Endodermal cell (in vitro differentiated cells): Measurements from ENCODE around the gene POM121C. TPM values are rescaled to one million over a fixed set of nuclear protein-coding genes. Genes with fewer than 3 reads are reported as not detected.
"Not testable (repeated sequence)": the region's sequence is repeated elsewhere in the genome, so short reads cannot be mapped to it uniquely, and the experiment has no call there.

Source experiments
- DNase-seq: peaks from one replicate; pipeline ENCODE4 v3.0.0-alpha.2; 2017
- H3K27ac ChIP-seq: 2 replicates; pipeline ENCODE4 v1.5.1; 2013; ENCODE audit warnings: mild to moderate bottlenecking, low read depth, low read length, moderate library complexity
- H3K27me3 ChIP-seq: 2 replicates; pipeline ENCODE4 v1.6.1; 2013; ENCODE audit warnings: mild to moderate bottlenecking, low read length, moderate library complexity; ENCODE audit not compliant: insufficient read depth, control insufficient read depth, poor library complexity, severe bottlenecking
- H3K36me3 ChIP-seq: 2 replicates; pipeline ENCODE4 v1.7.0; 2013; ENCODE audit warnings: mild to moderate bottlenecking, low read length, moderate library complexity; ENCODE audit not compliant: control insufficient read depth, insufficient read depth
- H3K4me1 ChIP-seq: one replicate; pipeline ENCODE4 v1.7.0; 2013; ENCODE audit warnings: low read length; ENCODE audit not compliant: control insufficient read depth, insufficient read depth
- H3K4me3 ChIP-seq: 2 replicates; pipeline ENCODE4 v1.5.1; 2013; ENCODE audit warnings: mild to moderate bottlenecking, low read length, moderate library complexity
- H3K9ac ChIP-seq: 2 replicates; pipeline ENCODE4 v1.6.1; 2013; ENCODE audit warnings: mild to moderate bottlenecking, low read length, moderate library complexity; ENCODE audit not compliant: poor library complexity, severe bottlenecking; ENCODE audit errors: extremely low read depth
- H3K9me3 ChIP-seq: 2 replicates; pipeline ENCODE4 v1.6.1; 2013; ENCODE audit warnings: mild to moderate bottlenecking, low read length, moderate library complexity; ENCODE audit not compliant: control insufficient read depth
- H3K27ac Mint-ChIP-seq: 2 replicates; pipeline ENCODE4 v1.8.0; 2020; ENCODE audit warnings: mixed read lengths
- H3K27me3 Mint-ChIP-seq: 2 replicates; pipeline ENCODE4 v1.8.0; 2021; ENCODE audit warnings: mild to moderate bottlenecking, mixed read lengths; ENCODE audit not compliant: insufficient read depth
- H3K36me3 Mint-ChIP-seq: 2 replicates; pipeline ENCODE4 v1.8.0; 2020; ENCODE audit warnings: low read depth, mixed read lengths
- H3K4me1 Mint-ChIP-seq: 2 replicates; pipeline ENCODE4 v1.8.0; 2020; ENCODE audit warnings: mixed read lengths
- H3K4me3 Mint-ChIP-seq: 2 replicates; pipeline ENCODE4 v1.8.0; 2020; ENCODE audit warnings: mild to moderate bottlenecking, moderate library complexity, mixed read lengths
- H3K9me3 Mint-ChIP-seq: 2 replicates; pipeline ENCODE4 v1.8.0; 2020; ENCODE audit warnings: mild to moderate bottlenecking, mixed read lengths
- WGBS, 2 experiments: methylation state at CpG; one replicate each; pipeline versions ENCODE4 v1.1.5 to v1.1.7; 2013; ENCODE audit warnings: missing lambda C conversion rate in 2 of 2, mixed read lengths in 1 of 2; ENCODE audit not compliant: insufficient coverage in 1 of 2, insufficient read length in 1 of 2; 5-methylcytosine and 5-hydroxymethylcytosine counted together
- total RNA-seq, 2 donors: library from RNA; stranded (reverse); fragmentation: NEBNext Ultra II Directional in 1 of 2; extraction: Animal tissue kit (Norgen Biotek cat#: 25700) in 1 of 2; gene quantifications; 2 replicates in 1 of 2; 3 replicates in 1 of 2; pipeline ENCODE4 v1.2.1, GENCODE V29; 2021
- TF ChIP-seq, protein P1 (sequence below): fragments of 200-600 bp; sonication (generic); conservative IDR thresholded peaks from 2 replicates; pipeline ENCODE4 v1.5.0; 2021; ENCODE audit warnings: antibody characterized with exemption, mild to moderate bottlenecking

Gene POM121C
- total RNA-seq, 2 donors from 2014 or later: 61.8 to 64.2 TPM

DNA sequence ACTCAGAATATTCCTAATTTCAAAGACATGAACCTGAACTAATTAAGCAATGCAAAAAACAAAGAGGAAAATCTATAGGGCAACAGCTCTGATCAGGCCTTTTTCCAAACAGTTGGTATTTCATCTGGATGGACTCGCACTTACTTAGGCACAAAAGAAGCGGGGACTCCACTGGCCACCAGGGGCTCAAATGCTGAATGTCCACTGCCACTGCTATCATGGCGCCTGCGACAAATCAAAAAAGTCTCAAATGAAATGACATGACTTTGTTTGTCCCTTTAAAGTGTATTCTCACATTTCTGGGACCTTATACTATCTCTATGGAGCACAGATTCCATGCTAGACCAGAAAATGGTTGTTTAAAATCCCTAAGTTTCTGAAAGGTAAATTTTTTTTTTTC is 47.1 kb downstream of the POM121C start:
- H3K4me1 Mint-ChIP-seq, H3K9ac ChIP-seq, H3K9me3 ChIP-seq, H3K9me3 Mint-ChIP-seq, DNase-seq, H3K27me3 ChIP-seq, H3K27ac ChIP-seq, H3K27me3 Mint-ChIP-seq, H3K27ac Mint-ChIP-seq, H3K4me3 Mint-ChIP-seq, H3K4me1 ChIP-seq, H3K4me3 ChIP-seq: not testable (repeated sequence)
- TF ChIP-seq, protein P1, sequence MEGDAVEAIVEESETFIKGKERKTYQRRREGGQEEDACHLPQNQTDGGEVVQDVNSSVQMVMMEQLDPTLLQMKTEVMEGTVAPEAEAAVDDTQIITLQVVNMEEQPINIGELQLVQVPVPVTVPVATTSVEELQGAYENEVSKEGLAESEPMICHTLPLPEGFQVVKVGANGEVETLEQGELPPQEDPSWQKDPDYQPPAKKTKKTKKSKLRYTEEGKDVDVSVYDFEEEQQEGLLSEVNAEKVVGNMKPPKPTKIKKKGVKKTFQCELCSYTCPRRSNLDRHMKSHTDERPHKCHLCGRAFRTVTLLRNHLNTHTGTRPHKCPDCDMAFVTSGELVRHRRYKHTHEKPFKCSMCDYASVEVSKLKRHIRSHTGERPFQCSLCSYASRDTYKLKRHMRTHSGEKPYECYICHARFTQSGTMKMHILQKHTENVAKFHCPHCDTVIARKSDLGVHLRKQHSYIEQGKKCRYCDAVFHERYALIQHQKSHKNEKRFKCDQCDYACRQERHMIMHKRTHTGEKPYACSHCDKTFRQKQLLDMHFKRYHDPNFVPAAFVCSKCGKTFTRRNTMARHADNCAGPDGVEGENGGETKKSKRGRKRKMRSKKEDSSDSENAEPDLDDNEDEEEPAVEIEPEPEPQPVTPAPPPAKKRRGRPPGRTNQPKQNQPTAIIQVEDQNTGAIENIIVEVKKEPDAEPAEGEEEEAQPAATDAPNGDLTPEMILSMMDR: peak; percentile 53
- peaks cover 55% of the 10 kb centered on the region for H3K36me3 ChIP-seq
- H3K36me3 Mint-ChIP-seq: peaks cover 50% of the 10 kb centered on the region
- WGBS, 2 experiments: 94 to 98% methylated on average over 4 of the region's 4 CpGs

DNA sequence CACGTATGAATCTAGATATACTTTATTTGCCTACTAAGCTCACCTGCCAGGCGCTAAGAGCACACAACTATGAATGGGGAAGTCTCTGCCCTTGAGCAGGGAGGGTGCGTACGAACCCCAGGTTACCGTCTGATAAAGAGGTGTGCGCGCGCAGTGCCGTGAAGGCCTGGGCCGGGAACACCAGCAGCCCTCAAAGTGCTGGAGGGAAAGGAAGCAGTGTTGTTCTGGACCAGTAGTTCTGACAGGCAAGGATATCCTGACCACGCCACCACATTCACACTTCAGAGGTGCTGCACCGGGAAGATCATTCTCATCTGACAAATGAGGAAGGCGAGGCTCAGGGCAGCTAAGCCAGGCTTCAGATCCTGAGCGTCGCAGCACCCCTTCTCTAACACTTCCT is 62.6 kb downstream of the POM121C start:
- H3K9me3 Mint-ChIP-seq, H3K27me3 Mint-ChIP-seq, H3K27ac ChIP-seq, H3K27ac Mint-ChIP-seq, H3K4me1 ChIP-seq, H3K4me1 Mint-ChIP-seq, H3K9me3 ChIP-seq, H3K9ac ChIP-seq, H3K27me3 ChIP-seq, H3K4me3 Mint-ChIP-seq, DNase-seq, H3K4me3 ChIP-seq: not testable (repeated sequence)
- H3K36me3 Mint-ChIP-seq: peaks cover 23% of the 10 kb centered on the region
- peaks cover 10% of the 10 kb centered on the region for H3K36me3 ChIP-seq
- 81 to 92% methylated on average over 3 to 11 of the region's 15 CpGs for WGBS, 2 experiments

DNA sequence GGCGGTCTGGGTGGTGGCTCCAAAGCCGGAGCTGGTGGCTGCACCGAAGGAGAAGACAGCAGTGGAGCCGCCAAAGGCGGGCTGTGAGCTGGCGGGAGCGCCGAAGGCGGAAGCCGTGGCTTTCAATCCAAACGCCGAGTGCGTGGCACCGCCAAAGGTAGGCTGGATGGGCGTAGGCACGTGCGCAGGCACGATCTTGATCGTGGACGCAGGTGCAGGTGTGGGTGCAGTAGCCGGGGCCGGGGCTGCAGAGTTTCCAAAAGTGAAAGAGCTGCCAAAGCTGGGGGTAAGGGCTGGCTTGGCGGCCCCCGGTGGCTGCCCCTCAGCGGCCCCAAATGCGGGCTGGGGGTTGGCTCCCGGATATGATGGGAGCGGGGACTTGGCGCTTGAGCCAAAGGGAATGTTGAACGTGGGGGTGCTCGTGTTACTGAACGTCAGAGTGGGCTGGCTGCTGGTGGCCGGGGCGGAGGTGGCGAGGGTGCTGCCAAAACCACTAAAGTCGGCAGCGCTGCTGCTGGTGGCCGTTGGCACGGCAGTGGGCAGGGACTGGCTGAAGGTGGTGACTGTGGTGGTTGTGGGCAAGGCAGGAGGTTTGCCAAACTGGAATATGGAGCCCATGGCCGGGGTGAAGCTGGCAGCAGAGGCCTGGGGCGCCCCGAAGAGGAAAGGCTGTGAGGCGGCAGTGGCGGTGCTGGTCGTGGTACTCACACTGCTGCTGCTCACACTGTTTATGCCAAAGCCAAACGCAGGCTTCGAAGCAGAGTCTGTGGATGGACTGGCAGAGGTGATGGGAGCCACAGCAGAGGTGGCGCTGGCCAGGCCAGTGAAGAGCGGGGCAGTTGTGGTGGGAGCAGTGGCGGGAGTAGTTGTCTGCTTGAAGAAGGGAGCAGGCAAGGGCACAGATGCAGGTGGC is 64.0 kb downstream of the POM121C start:
- not testable (repeated sequence) for H3K27me3 ChIP-seq, H3K4me1 ChIP-seq, DNase-seq, H3K36me3 ChIP-seq, H3K27ac ChIP-seq, H3K27me3 Mint-ChIP-seq, H3K4me3 ChIP-seq, H3K4me1 Mint-ChIP-seq, H3K9me3 Mint-ChIP-seq, H3K4me3 Mint-ChIP-seq, H3K27ac Mint-ChIP-seq, H3K9me3 ChIP-seq, H3K9ac ChIP-seq
- 96% methylated on average over 28 of the region's 50 CpGs; no CpG with 5 or more reads in 1 of the 2 experiments for WGBS, 2 experiments
- peaks cover 15% of the 10 kb centered on the region for H3K36me3 Mint-ChIP-seq

DNA sequence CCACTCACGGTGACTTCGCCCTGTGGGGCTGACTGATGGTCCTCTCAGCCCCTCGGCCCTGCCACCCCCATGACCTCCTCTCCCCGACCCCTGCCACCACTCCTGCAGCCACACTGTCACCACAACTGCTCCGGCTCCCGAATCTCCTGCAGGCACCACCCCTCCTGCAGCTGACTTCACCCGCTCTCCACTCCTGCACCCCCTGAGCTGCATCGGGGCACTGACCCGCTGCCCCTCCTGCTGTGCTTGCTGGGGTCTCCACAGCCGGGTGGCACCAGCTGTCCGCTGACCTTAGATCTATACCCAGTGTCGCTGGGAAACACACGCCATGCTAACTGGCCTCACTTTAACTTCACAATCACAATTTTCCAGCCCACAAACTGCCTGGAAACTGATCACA is 65.9 kb downstream of the POM121C start:
- 97 to 100% methylated on average over 3 to 10 of the region's 13 CpGs for WGBS, 2 experiments
- not testable (repeated sequence) for H3K4me1 ChIP-seq, H3K36me3 ChIP-seq, H3K4me1 Mint-ChIP-seq, H3K9ac ChIP-seq, H3K27me3 ChIP-seq, H3K9me3 Mint-ChIP-seq, DNase-seq, H3K27ac Mint-ChIP-seq, H3K27me3 Mint-ChIP-seq, H3K4me3 ChIP-seq, H3K4me3 Mint-ChIP-seq, H3K9me3 ChIP-seq, H3K27ac ChIP-seq
- peaks cover 15% of the 10 kb centered on the region for H3K36me3 Mint-ChIP-seq

DNA sequence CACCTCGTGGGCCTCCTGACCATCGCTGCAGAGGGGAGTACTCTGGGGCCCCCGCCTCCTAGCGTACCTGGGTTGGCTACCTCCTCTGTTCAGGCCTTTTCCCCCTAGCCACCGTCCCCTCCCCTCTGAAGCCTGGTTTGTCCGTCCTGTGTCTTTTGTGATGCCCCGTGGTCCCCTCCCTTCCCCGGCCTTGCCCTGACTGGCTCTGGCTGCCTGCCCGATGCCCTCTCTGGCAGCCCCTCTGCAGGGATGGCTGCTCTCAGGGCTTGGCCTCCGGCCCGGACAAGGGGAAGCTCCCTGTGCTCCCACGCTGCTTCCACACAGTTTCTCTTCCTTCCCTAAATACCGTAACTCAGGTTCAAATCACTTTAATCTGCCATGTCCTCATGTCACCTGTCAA is 66.4 kb downstream of the POM121C start:
- H3K36me3 ChIP-seq, H3K27me3 ChIP-seq, H3K9me3 Mint-ChIP-seq, H3K4me1 Mint-ChIP-seq, H3K4me3 Mint-ChIP-seq, H3K27me3 Mint-ChIP-seq, H3K4me1 ChIP-seq, DNase-seq, H3K27ac ChIP-seq, H3K9me3 ChIP-seq, H3K27ac Mint-ChIP-seq, H3K4me3 ChIP-seq, H3K9ac ChIP-seq: not testable (repeated sequence)
- peaks cover 15% of the 10 kb centered on the region for H3K36me3 Mint-ChIP-seq
- 84 to 94% methylated on average over 4 to 11 of the region's 13 CpGs for WGBS, 2 experiments

DNA sequence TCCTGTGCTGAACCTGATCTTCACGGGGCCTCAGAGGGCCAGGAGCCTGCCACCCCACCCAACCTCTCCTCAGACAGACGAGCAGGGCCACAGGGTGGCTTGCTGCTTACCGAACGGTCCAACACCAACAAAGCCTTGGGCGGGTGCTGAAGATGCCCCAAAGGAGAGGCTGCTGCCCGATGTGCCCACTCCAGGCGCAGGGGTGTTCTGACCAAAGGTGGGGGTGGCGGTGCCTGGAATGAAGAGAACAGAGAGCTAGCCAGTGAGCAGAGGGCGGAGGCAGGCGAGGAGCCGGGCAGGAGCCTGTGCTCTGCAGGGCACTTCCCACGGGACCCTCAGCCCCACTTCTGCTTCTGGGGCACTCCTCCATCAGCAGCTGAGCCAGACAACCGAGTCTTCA is 66.9 kb downstream of the POM121C start:
- not testable (repeated sequence) for H3K4me3 ChIP-seq, H3K27me3 ChIP-seq, H3K9me3 ChIP-seq, H3K4me1 Mint-ChIP-seq, H3K27ac Mint-ChIP-seq, H3K4me1 ChIP-seq, H3K9ac ChIP-seq, H3K27ac ChIP-seq, H3K4me3 Mint-ChIP-seq, H3K27me3 Mint-ChIP-seq, H3K36me3 ChIP-seq, H3K9me3 Mint-ChIP-seq
- H3K36me3 Mint-ChIP-seq: peaks cover 13% of the 10 kb centered on the region
- peak; percentile 46 for DNase-seq
- 95 to 100% methylated on average over 4 to 11 of the region's 13 CpGs for WGBS, 2 experiments
